ENCODE results near the gene MYMK.

DNA sequence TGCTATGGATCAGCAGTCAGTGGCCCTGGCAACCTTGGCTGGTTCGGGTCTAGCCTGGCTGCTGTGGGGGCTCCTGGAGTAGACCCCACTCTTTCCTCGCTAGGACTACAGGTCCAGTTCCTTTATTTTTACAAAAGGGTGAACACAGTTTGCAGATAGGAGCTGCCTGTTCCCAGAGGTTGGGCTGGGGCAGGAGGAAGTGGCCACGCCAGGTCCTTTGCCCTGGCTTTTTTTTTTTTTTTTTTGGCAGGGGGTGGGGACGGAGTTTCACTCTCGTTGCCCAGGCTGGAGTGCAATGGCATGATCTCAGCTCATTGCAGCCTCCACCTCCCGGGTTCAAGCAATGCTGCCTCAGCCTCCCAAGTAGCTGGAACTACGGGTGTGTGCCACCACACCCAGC lies 53.8 kb downstream of the MYMK start:
- TF ChIP-seq POLR2A (IDR thresholded peaks at IDR 0.05; ENCODE audit: low read depth, low read length) = no peak
- TF ChIP-seq, protein P1, sequence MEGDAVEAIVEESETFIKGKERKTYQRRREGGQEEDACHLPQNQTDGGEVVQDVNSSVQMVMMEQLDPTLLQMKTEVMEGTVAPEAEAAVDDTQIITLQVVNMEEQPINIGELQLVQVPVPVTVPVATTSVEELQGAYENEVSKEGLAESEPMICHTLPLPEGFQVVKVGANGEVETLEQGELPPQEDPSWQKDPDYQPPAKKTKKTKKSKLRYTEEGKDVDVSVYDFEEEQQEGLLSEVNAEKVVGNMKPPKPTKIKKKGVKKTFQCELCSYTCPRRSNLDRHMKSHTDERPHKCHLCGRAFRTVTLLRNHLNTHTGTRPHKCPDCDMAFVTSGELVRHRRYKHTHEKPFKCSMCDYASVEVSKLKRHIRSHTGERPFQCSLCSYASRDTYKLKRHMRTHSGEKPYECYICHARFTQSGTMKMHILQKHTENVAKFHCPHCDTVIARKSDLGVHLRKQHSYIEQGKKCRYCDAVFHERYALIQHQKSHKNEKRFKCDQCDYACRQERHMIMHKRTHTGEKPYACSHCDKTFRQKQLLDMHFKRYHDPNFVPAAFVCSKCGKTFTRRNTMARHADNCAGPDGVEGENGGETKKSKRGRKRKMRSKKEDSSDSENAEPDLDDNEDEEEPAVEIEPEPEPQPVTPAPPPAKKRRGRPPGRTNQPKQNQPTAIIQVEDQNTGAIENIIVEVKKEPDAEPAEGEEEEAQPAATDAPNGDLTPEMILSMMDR (conservative IDR thresholded peaks at IDR 0.05; ENCODE audit: low read depth, low read length) = no peak
- TF ChIP-seq SMC3 (IDR thresholded peaks at IDR 0.05; ENCODE audit: low read depth, low read length) = no peak
- TF ChIP-seq MAZ (IDR thresholded peaks at IDR 0.05; ENCODE audit: borderline replicate concordance, low read depth, low read length) = no peak
- no peak for TF ChIP-seq CHD1 (IDR thresholded peaks at IDR 0.05; ENCODE audit: low read depth, low read length)
- no peak for TF ChIP-seq MAFK (IDR thresholded peaks at IDR 0.05; ENCODE audit: low read depth, low read length)
- TF ChIP-seq CEBPB (IDR thresholded peaks at IDR 0.05; ENCODE audit: low read depth, low read length) = no peak
- TF ChIP-seq NFE2L2 (IDR thresholded peaks at IDR 0.05; ENCODE audit: low read depth, low read length) = no peak
